NT2/D1 (cell line): ENCODE results near the gene BIRC3.

Source experiments
- DNase-seq: peaks from one replicate; pipeline ENCODE4 v3.0.0-alpha.2; 2011; ENCODE audit warnings: low read depth, low spot score
- H3K27me3 ChIP-seq: 2 replicates; pipeline ENCODE4 v1.6.0; 2011; ENCODE audit warnings: mild to moderate bottlenecking; ENCODE audit not compliant: insufficient read length, insufficient read depth
- H3K36me3 ChIP-seq: 2 replicates; pipeline ENCODE4 v1.6.1; 2011; ENCODE audit warnings: mild to moderate bottlenecking, low read length, mixed read lengths; ENCODE audit not compliant: insufficient read depth, insufficient read length
- H3K4me1 ChIP-seq: 2 replicates; pipeline ENCODE4 v1.5.1; 2011; ENCODE audit not compliant: insufficient read depth, insufficient read length
- H3K4me3 ChIP-seq: 2 replicates; pipeline ENCODE4 v1.5.1; 2011; ENCODE audit warnings: low read depth; ENCODE audit not compliant: insufficient read length
- H3K9ac ChIP-seq: 2 replicates; pipeline ENCODE4 v1.6.0; 2011; ENCODE audit warnings: low read depth; ENCODE audit not compliant: insufficient read length
- H3K9me3 ChIP-seq: 2 replicates; pipeline ENCODE4 v1.5.1; 2011; ENCODE audit warnings: mild to moderate bottlenecking, low read length; ENCODE audit not compliant: insufficient read depth
- SUZ12 ChIP-seq: IDR thresholded peaks from 2 replicates; pipeline ENCODE4 v1.6.1; 2011; ENCODE audit not compliant: insufficient read length, insufficient read depth; ENCODE audit errors: extremely low read depth
- YY1 ChIP-seq: IDR thresholded peaks from 2 replicates; pipeline ENCODE4 v1.6.1; 2011; ENCODE audit not compliant: insufficient read length, insufficient read depth
- ZNF274 ChIP-seq: IDR thresholded peaks from 2 replicates; pipeline ENCODE4 v1.6.1; 2011; ENCODE audit warnings: mild to moderate bottlenecking, low read depth, low read length

BIRC3 gene

DNA sequence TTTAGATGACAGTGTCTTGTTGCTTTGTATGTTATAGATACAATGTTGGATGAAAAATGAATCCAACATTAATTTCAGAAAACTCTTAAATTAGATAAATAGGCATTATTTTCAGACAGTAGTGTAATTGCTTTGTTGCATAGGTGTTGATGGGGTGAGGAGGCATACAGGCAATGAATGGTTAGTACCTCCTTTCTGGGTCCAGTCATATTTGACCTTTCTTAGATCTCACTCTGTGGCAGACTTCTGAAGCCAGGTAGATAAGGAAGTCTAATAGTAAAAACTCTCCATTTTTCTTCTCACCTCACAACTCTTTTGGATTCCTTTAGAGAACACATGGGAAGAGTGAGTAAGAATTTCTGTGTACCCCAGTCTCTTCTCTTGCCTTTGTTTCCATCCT, 61.5 kb downstream of the BIRC3 start:
- TF ChIP-seq SUZ12: no peak
- no peak for TF ChIP-seq ZNF274
- no peak for TF ChIP-seq YY1
- Histone ChIP-seq H3K36me3 (peaks cover 44% of the 10 kb centered on the region), H3K9ac (no peak overlapping the region), H3K4me3 (no peak overlapping the region), H3K4me1 (peaks cover 3% of the 10 kb centered on the region), H3K27me3 (no peaks in the 10 kb centered on the region), H3K9me3 (no peaks in the 10 kb centered on the region)
- DNase-seq: no peak

DNA sequence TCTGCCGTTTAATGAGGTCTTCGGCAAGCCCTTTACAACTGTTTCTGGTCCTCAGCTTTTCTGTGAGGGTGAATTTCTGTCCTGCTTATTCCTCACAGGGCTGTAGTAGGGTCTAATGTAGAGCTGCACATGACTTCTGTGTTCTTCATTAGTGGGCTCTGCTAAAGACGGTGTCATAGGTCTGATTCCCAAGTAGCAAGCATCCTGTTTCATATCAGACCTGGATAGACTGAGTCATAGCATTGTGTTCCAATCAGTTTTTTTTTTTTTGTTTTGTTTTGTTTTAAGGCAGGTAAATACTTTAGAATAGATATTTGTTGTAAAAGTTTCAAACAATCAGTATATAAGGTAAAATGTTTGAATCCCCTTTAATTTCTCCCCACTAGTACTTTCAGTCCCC, 65.1 kb downstream of the BIRC3 start:
- no peak for DNase-seq
- no peaks in the 10 kb centered on the region for H3K4me1 ChIP-seq
- TF ChIP-seq ZNF274: no peak
- TF ChIP-seq SUZ12: no peak
- no peak for TF ChIP-seq YY1
- H3K9me3 ChIP-seq: no peaks in the 10 kb centered on the region
- no peak overlapping the region for H3K4me3 ChIP-seq
- H3K36me3 ChIP-seq: peaks cover 54% of the 10 kb centered on the region
- no peaks in the 10 kb centered on the region for H3K27me3 ChIP-seq
- no peak overlapping the region for H3K9ac ChIP-seq

DNA sequence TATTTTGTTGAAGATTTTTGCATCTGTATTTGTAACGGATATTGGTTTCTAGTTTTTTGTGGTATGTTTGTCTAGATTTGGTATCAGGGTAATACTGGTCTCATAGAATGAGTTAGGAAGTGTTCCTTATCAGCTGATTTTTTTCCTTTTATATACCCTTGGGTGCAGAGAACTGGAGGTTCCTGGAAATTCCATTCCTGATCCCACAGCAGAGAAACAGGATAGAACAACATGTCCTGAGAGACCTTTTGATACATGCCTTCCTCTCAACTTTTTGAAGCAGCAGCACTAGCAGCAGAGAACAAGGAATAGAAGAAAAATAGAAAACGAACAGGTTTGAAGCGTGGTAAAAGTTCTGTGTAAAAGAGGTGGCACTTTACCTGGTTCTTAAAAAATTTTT, 66.6 kb downstream of the BIRC3 start:
- peaks cover 47% of the 10 kb centered on the region for H3K36me3 ChIP-seq

DNA sequence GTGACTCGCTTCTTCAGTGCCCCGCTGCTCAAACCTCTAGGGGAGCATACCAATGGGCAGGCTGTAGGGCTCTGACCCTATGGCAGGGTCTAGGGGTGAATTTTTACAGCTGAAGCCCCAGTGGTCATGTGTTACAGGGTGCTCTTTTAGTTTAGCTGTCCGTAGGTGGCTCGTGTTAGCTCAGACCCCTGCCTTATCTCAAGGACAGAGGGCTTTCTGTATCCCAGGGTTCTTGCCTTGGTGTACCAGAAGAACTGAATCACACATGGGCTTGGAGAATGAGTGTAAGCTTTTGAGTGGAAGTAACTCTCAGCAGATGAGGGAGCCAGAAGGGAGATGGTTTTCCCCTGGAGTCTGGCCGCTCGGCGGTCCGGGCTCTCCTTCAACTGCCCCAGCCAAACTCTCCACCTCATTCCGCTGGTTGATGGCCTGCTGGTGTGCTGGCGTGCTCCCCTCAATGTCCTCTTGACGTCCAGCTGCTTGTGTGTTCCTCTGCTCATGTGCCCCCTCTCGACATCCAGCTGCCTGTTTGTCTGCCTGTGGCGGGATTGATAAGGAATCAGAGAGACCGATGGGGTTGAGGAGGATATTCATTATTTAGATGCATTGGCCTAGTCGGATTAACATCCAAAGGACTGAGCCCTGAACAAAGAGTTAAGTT, 67.3 kb downstream of the BIRC3 start:
- no peak overlapping the region for H3K4me3 ChIP-seq
- no peak overlapping the region for H3K9ac ChIP-seq
- no peak for DNase-seq
- H3K36me3 ChIP-seq: peaks cover 40% of the 10 kb centered on the region
- no peak for TF ChIP-seq YY1
- no peak for TF ChIP-seq ZNF274
- TF ChIP-seq SUZ12: no peak
- H3K9me3 ChIP-seq: no peaks in the 10 kb centered on the region
- no peaks in the 10 kb centered on the region for H3K4me1 ChIP-seq
- H3K27me3 ChIP-seq: no peaks in the 10 kb centered on the region

More for the DNA sequence above, 66.6 kb downstream of the BIRC3 start:
- no peaks in the 10 kb centered on the region for H3K9me3 ChIP-seq
- no peak for TF ChIP-seq SUZ12
- no peak for TF ChIP-seq YY1
- TF ChIP-seq ZNF274: no peak
- H3K4me1 ChIP-seq: no peaks in the 10 kb centered on the region
- H3K9ac ChIP-seq: no peak overlapping the region
- H3K4me3 ChIP-seq: no peak overlapping the region
- no peak for DNase-seq
- H3K27me3 ChIP-seq: no peaks in the 10 kb centered on the region

- no peak for DNase-seq
- Histone ChIP-seq H3K4me1 (no peaks in the 10 kb centered on the region), H3K27me3 (no peaks in the 10 kb centered on the region), H3K9ac (no peak overlapping the region), H3K9me3 (no peaks in the 10 kb centered on the region), H3K36me3 (peaks cover 33% of the 10 kb centered on the region), H3K4me3 (no peak overlapping the region)
- TF ChIP-seq ZNF274 (no peak), SUZ12 (no peak), YY1 (no peak)
Observed at GRCh38 chr11:102385085-102386007, 68.1 kb downstream of the BIRC3 start.

DNA sequence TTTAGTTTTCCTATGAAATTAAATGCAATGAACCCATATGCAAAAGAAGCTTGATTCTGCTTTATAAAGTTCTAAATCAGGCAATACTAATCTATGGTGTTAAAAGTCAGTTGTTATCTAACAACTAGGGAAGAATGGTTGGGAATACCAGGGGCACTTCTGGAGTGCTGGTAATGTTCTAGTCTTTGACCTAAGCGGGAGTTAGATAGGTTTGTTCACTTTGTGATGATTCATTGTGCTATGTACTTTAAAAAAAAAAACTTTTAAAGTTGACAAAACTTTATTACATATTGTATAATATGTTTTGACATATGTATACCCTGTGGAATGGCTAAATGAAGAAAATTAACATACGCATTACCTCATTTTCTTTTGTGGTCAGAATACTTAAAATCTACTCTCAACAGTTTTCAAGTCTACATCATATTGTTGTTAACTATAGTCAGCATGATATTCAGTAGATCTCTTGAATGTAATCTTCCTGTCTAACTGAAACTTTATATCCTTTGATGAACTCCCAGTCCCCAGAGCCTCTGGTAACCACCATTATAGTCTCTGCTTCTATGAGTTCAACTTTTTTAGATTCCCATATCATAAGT, 69.0 kb downstream of the BIRC3 start:
- TF ChIP-seq YY1 (no peak), SUZ12 (no peak), ZNF274 (no peak)
- Histone ChIP-seq H3K36me3 (peaks cover 34% of the 10 kb centered on the region), H3K9ac (no peak overlapping the region), H3K27me3 (no peaks in the 10 kb centered on the region), H3K4me3 (no peak overlapping the region), H3K9me3 (no peaks in the 10 kb centered on the region), H3K4me1 (no peaks in the 10 kb centered on the region)
- DNase-seq: no peak
